Esophagus muscularis mucosa (tissue), 3 donors: ENCODE measurements around the gene ARL15.

Experiments used
- POLR2A ChIP-seq: fragments of 450-650 bp; IDR thresholded peaks from one replicate; pipeline ENCODE4 v1.6.1; 2017; ENCODE audit warnings: antibody characterized with exemption, moderate library complexity, mild to moderate bottlenecking, low read depth
- POLR2AphosphoS5 ChIP-seq, 2 donors: sonication (generic); formaldehyde crosslinking; IDR thresholded peaks; one replicate each; pipeline ENCODE4 v1.6.1; 2017; ENCODE audit warnings: antibody characterized with exemption in 2 of 2
- TF ChIP-seq, protein P1 (sequence below), 3 experiments: fragments of 200-600 bp in 2 of 3; fragments of 450-650 bp in 1 of 3; sonication (generic) in 2 of 3; IDR thresholded peaks; one replicate each; pipeline ENCODE4 v1.5.1; 2017 to 2019; ENCODE audit warnings: antibody characterized with exemption in 3 of 3, mild to moderate bottlenecking in 2 of 3, moderate library complexity in 1 of 3

- TF ChIP-seq, protein P1, sequence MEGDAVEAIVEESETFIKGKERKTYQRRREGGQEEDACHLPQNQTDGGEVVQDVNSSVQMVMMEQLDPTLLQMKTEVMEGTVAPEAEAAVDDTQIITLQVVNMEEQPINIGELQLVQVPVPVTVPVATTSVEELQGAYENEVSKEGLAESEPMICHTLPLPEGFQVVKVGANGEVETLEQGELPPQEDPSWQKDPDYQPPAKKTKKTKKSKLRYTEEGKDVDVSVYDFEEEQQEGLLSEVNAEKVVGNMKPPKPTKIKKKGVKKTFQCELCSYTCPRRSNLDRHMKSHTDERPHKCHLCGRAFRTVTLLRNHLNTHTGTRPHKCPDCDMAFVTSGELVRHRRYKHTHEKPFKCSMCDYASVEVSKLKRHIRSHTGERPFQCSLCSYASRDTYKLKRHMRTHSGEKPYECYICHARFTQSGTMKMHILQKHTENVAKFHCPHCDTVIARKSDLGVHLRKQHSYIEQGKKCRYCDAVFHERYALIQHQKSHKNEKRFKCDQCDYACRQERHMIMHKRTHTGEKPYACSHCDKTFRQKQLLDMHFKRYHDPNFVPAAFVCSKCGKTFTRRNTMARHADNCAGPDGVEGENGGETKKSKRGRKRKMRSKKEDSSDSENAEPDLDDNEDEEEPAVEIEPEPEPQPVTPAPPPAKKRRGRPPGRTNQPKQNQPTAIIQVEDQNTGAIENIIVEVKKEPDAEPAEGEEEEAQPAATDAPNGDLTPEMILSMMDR (IDR thresholded peaks at IDR 0.05) = no peak
- TF ChIP-seq POLR2A (no peak), POLR2AphosphoS5 (IDR thresholded peaks at IDR 0.05) (no peak)
Observed at GRCh38 chr5:54178207-54178606, 132.2 kb downstream of the ARL15 start.
